Testis (tissue), 2 donors: ENCODE measurements around the gene MACROD2.

ENCODE experiments used
- CTCF ChIP-seq, 3 experiments: fragments of 450-650 bp in 2 of 3; fragments of 200-600 bp in 1 of 3; sonication (generic) in 1 of 3; IDR thresholded peaks; one replicate each; pipeline ENCODE4 v1.5.1; 2016 to 2019; ENCODE audit warnings: antibody characterized with exemption in 3 of 3, mild to moderate bottlenecking in 2 of 3, moderate library complexity in 1 of 3
- POLR2A ChIP-seq: fragments of 450-650 bp; IDR thresholded peaks from one replicate; pipeline ENCODE4 v1.6.1; 2017; ENCODE audit warnings: antibody characterized with exemption, mild to moderate bottlenecking, moderate library complexity

- no peak for TF ChIP-seq CTCF (IDR thresholded peaks at IDR 0.05)
- TF ChIP-seq POLR2A: no peak
These were observed 412.0 kb downstream of the MACROD2 start for GRCh38 chr20:14407336-14407735.
